Measurements from ENCODE around the gene CFAP92.

CFAP92 gene

GRCh38 chr3:129026728-129027543 is 33.1 kb upstream of the CFAP92 start:
- DNase-seq (ENCODE audit: low read depth in 1 of 2, low spot score in 1 of 2), result peak; percentile 77 to 85

- DNase-seq (ENCODE audit: low read depth in 1 of 2, low spot score in 1 of 2), result no peak
These were observed 32.0 kb upstream of the CFAP92 start for GRCh38 chr3:129025691-129026435.

- no peak for DNase-seq (ENCODE audit: low read depth in 1 of 2, low spot score in 1 of 2)
These were observed 31.2 kb upstream of the CFAP92 start for GRCh38 chr3:129025108-129025507.

- no peak for DNase-seq (ENCODE audit: low read depth in 1 of 2, low spot score in 1 of 2)
These were observed 30.0 kb upstream of the CFAP92 start for GRCh38 chr3:129023909-129024308.

- DNase-seq (ENCODE audit: low read depth in 1 of 2, low spot score in 1 of 2), result no peak
These were observed 29.1 kb upstream of the CFAP92 start for GRCh38 chr3:129023008-129023358.

GRCh38 chr3:129022114-129023007 is 28.5 kb upstream of the CFAP92 start:
- DNase-seq (ENCODE audit: low read depth in 1 of 2, low spot score in 1 of 2), result no peak

GRCh38 chr3:129021140-129021551 is 27.3 kb upstream of the CFAP92 start:
- no peak for DNase-seq (ENCODE audit: low read depth in 1 of 2, low spot score in 1 of 2)

GRCh38 chr3:129020691-129021090 is 26.8 kb upstream of the CFAP92 start:
- no peak for DNase-seq (ENCODE audit: low read depth in 1 of 2, low spot score in 1 of 2)

GRCh38 chr3:129019266-129019665 is 25.4 kb upstream of the CFAP92 start:
- DNase-seq (ENCODE audit: low read depth in 1 of 2, low spot score in 1 of 2), result no peak

- no peak for DNase-seq (ENCODE audit: low read depth in 1 of 2, low spot score in 1 of 2)
These were observed 24.9 kb upstream of the CFAP92 start for GRCh38 chr3:129018751-129019150.

- DNase-seq (ENCODE audit: low read depth in 1 of 2, low spot score in 1 of 2), result no peak
These were observed 24.4 kb upstream of the CFAP92 start for GRCh38 chr3:129018271-129018670.

GRCh38 chr3:129017484-129017899 is 23.6 kb upstream of the CFAP92 start:
- no peak for DNase-seq (ENCODE audit: low read depth in 1 of 2, low spot score in 1 of 2)

GRCh38 chr3:129016720-129017483 is 23.0 kb upstream of the CFAP92 start:
- DNase-seq (ENCODE audit: low read depth in 1 of 2, low spot score in 1 of 2), result no peak

- DNase-seq (ENCODE audit: low read depth in 1 of 2, low spot score in 1 of 2), result peak in 1 of 2 donors; percentile 34
These were observed 22.5 kb upstream of the CFAP92 start for GRCh38 chr3:129016356-129016719.

- peak in 1 of 2 donors; percentile 27 for DNase-seq (ENCODE audit: low read depth in 1 of 2, low spot score in 1 of 2)
These were observed 21.7 kb upstream of the CFAP92 start for GRCh38 chr3:129015388-129016105.

GRCh38 chr3:129014793-129015345 is 21.0 kb upstream of the CFAP92 start:
- DNase-seq (ENCODE audit: low read depth in 1 of 2, low spot score in 1 of 2), result no peak

- DNase-seq (ENCODE audit: low read depth in 1 of 2, low spot score in 1 of 2), result no peak
These were observed 20.3 kb upstream of the CFAP92 start for GRCh38 chr3:129014148-129014547.

GRCh38 chr3:129013491-129013891 is 19.6 kb upstream of the CFAP92 start:
- no peak for DNase-seq (ENCODE audit: low read depth in 1 of 2, low spot score in 1 of 2)

GRCh38 chr3:129010310-129010956 is 16.6 kb upstream of the CFAP92 start:
- no peak for DNase-seq (ENCODE audit: low read depth in 1 of 2, low spot score in 1 of 2)
